ENCODE measurements around the gene FANCC.

FANCC gene

DNA sequence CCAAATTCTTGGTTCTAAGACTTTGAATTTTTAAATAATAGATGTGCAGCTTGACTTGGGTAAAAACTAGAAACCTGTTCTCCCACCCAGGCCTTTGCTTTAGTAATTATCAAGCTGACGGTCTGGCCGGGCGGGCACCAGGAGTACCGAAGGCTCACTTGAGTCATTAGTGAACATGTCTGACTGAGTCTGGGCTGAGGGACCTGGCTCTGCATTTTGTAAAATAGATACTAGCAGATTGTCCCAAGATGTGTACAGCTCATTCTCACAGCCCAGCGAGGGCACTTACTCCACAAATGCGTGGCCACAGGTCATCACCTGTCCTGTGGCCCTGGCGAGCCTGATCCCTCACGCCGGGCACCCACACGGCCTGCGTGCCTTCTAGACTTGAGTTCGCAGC lies 216.2 kb downstream of the FANCC start:
- in situ Hi-C loops (cut with HindIII; ENCODE audit: low pct_ligation_motif_present, low sequenced_read_pairs): no loop called here

DNA sequence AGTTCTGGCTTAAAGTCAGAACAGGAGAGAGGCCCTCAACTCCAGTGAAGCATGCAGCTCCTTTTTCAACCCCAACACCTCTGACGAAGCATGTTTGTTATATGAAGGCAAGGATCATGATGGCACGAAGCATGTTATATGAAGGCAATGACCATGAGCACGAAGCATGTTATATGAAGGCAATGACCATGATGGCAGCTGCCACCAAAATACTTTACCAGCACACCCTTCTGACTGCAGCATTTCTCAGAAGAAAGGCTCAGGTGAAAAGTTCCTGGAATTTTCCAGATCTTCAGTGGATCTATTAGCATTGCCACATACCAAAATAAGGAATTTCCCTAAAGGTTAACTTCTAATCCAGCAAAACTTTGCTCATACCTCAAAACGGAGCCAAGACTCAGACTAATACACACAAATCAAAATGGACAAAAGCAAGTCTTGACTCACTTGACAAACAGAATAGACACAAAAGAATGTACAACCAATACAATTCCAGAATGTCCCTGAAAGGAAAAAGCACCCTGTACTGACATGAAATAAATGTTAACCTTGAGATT lies 217.4 kb downstream of the FANCC start:
- DNase-seq: no peak
- in situ Hi-C loops (cut with HindIII; ENCODE audit: low pct_ligation_motif_present, low sequenced_read_pairs): no loop called here
- TF ChIP-seq, protein P1, sequence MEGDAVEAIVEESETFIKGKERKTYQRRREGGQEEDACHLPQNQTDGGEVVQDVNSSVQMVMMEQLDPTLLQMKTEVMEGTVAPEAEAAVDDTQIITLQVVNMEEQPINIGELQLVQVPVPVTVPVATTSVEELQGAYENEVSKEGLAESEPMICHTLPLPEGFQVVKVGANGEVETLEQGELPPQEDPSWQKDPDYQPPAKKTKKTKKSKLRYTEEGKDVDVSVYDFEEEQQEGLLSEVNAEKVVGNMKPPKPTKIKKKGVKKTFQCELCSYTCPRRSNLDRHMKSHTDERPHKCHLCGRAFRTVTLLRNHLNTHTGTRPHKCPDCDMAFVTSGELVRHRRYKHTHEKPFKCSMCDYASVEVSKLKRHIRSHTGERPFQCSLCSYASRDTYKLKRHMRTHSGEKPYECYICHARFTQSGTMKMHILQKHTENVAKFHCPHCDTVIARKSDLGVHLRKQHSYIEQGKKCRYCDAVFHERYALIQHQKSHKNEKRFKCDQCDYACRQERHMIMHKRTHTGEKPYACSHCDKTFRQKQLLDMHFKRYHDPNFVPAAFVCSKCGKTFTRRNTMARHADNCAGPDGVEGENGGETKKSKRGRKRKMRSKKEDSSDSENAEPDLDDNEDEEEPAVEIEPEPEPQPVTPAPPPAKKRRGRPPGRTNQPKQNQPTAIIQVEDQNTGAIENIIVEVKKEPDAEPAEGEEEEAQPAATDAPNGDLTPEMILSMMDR (IDR thresholded peaks at IDR 0.05; ENCODE audit: low read depth, low read length, missing control alignments): no peak
- Histone ChIP-seq H3K36me3 (replicated peaks) (no peaks in the 10 kb centered on the region), H3K27me3 (replicated peaks) (no peaks in the 10 kb centered on the region), H3K4me3 (ENCODE audit: low read depth, low read length) (no peak overlapping the region), H3K27ac (no peak overlapping the region)

More for the DNA sequence above, 216.2 kb downstream of the FANCC start:
- no peak for DNase-seq
- H3K27me3 ChIP-seq (replicated peaks): no peaks in the 10 kb centered on the region
- TF ChIP-seq, protein P1 (IDR thresholded peaks at IDR 0.05; ENCODE audit: low read depth, low read length, missing control alignments): no peak
- no peaks in the 10 kb centered on the region for H3K36me3 ChIP-seq (replicated peaks)
- no peak overlapping the region for H3K27ac ChIP-seq
- no peak overlapping the region for H3K4me3 ChIP-seq (ENCODE audit: low read depth, low read length)

DNA sequence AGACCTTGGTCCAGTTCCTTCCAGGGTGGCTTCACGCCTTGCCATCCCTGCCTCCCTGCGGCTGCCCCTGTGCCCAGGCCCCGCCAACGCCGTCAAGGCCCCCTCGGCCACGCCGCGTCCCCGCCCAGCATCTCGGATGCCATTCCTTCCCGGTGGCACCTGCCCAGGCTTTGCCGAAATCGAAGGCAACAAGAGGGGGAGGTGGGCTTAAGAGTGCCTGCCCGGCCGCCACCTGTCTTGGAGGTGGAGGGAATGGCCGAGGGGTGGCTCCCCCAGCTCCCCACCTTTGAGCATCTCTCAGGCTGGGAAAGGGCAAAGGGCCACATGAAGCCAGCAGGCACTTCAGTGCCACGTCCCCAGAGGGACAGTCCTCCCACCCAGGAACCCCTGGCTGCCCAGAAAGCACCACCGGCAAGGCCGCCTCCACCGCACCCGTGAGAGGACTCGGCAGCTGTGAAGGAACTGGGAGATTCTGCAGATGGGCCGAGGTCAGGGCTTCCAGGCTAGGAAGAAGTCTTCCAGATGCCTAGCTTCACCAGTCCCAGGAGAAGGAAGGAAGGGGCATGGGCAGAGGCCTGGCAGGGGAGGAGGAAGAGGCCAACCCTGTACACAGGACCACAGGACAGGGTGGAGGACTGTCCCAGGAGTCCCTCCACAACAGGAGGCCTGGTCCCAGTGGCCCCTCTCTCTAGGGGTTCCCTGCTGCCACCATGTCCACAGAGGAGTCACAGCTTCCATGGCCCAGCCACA lies 218.0 kb downstream of the FANCC start:
- DNase-seq: no peak
- in situ Hi-C loops (cut with HindIII; ENCODE audit: low pct_ligation_motif_present, low sequenced_read_pairs): no loop called here
- Histone ChIP-seq H3K27me3 (replicated peaks) (no peaks in the 10 kb centered on the region), H3K36me3 (replicated peaks) (no peaks in the 10 kb centered on the region), H3K4me3 (ENCODE audit: low read depth, low read length) (no peak overlapping the region), H3K27ac (no peak overlapping the region)
- TF ChIP-seq, protein P1 (IDR thresholded peaks at IDR 0.05; ENCODE audit: low read depth, low read length, missing control alignments): no peak

DNA sequence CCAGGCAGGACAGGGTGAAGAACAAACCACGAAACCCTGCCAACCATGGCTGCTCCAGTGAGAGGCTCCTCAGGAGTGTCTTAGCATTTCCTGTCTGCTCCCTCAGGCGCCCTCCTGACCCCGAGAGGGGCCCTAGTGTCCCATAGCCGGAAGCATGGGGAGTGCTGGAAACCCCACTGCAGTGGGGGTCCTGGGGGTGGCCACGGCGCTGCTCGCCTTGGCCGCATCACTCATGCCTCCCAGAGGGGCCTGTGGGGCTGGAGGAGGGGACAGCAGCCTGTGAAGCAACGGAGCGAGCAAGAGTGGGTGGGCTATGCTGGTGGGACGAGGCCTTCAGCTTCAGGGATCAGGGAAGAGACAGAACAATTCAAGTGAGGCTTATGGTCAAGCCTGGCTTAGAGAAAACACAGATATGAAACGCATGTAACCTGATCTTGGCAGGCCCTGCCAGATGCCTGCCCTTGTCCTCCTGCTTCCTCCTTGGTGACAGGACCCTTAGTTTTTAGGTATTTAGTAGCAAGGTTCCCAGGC lies 219.1 kb downstream of the FANCC start:
- H3K36me3 ChIP-seq (replicated peaks): no peaks in the 10 kb centered on the region
- no peaks in the 10 kb centered on the region for H3K27me3 ChIP-seq (replicated peaks)
- no peak overlapping the region for H3K27ac ChIP-seq
- H3K4me3 ChIP-seq (ENCODE audit: low read depth, low read length): no peak overlapping the region
- in situ Hi-C loops (cut with HindIII; ENCODE audit: low pct_ligation_motif_present, low sequenced_read_pairs): no loop called here
- no peak for DNase-seq
- TF ChIP-seq, protein P1 (IDR thresholded peaks at IDR 0.05; ENCODE audit: low read depth, low read length, missing control alignments): no peak

DNA sequence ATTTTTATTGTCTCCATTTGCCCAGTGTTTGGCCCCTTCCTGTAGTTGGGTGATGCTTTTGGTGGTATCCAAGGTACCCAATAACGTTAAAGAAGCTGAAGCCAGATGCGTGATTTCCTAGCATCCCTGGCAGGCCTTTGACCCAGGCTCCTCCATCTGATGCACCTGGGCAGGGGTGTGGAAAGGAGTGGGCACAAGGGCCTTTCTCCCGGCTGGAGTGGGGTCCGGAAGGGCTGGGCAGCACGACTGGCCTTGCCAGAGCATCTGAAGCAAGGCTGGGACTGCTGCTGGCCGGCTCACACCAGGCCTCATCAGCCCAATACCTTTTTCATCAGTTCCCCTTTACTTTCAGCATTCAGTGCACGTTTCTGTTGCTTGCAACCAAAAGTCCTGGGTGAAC lies 220.2 kb downstream of the FANCC start:
- in situ Hi-C loops (cut with HindIII; ENCODE audit: low pct_ligation_motif_present, low sequenced_read_pairs): no loop called here
- DNase-seq: no peak
- H3K4me3 ChIP-seq (ENCODE audit: low read depth, low read length): no peak overlapping the region
- TF ChIP-seq, protein P1 (IDR thresholded peaks at IDR 0.05; ENCODE audit: low read depth, low read length, missing control alignments): no peak
- H3K36me3 ChIP-seq (replicated peaks): no peaks in the 10 kb centered on the region
- no peak overlapping the region for H3K27ac ChIP-seq
- no peaks in the 10 kb centered on the region for H3K27me3 ChIP-seq (replicated peaks)

Data from brain microvascular endothelial cell (primary cell).